Subcutaneous abdominal adipose tissue (tissue), 5 donors: ENCODE results near the gene SIM1.

Experiments
- H3K27ac ChIP-seq: one replicate; pipeline ENCODE4 v1.7.0; 2013; ENCODE audit warnings: low read depth, mild to moderate bottlenecking, inconsistent platforms, low read length, moderate library complexity
- H3K27me3 ChIP-seq, 5 donors: one replicate each; pipeline ENCODE4 v1.7.0; 2013; ENCODE audit warnings: low read length in 5 of 5, inconsistent platforms in 1 of 5; ENCODE audit not compliant: control insufficient read depth in 5 of 5, insufficient read depth in 4 of 5
- H3K36me3 ChIP-seq, 5 donors: one replicate each; pipeline ENCODE4 v1.7.0; 2013; ENCODE audit warnings: low read length in 5 of 5; ENCODE audit not compliant: control insufficient read depth in 5 of 5, insufficient read depth in 5 of 5
- H3K4me1 ChIP-seq, 5 donors: one replicate each; pipeline ENCODE4 v1.7.0; 2013; ENCODE audit warnings: low read length in 5 of 5, mild to moderate bottlenecking in 3 of 5, moderate library complexity in 1 of 5; ENCODE audit not compliant: control insufficient read depth in 5 of 5, insufficient read depth in 5 of 5
- H3K4me3 ChIP-seq, 5 donors: one replicate each; pipeline ENCODE4 v1.7.0; 2013; ENCODE audit warnings: low read length in 5 of 5, low read depth in 1 of 5
- H3K9ac ChIP-seq, 5 donors: one replicate each; pipeline ENCODE4 v1.7.0; 2013; ENCODE audit warnings: low read length in 5 of 5, mild to moderate bottlenecking in 4 of 5, moderate library complexity in 3 of 5
- H3K9me3 ChIP-seq, 5 donors: one replicate each; pipeline ENCODE4 v1.7.0; 2013; ENCODE audit warnings: low read length in 5 of 5; ENCODE audit not compliant: control insufficient read depth in 5 of 5
- donor health status: healthy.
- donor health status: healthy.
- donor health status: healthy.
- donor health status: healthy.
- donor health status: healthy.

Gene SIM1

GRCh38 chr6:100426744-100427338 is 37.9 kb downstream of the SIM1 start:
- Histone ChIP-seq H3K9me3 (no peaks in the 10 kb centered on the region), H3K4me1 (no peaks in the 10 kb centered on the region), H3K27ac (no peak overlapping the region), H3K9ac (no peak overlapping the region), H3K4me3 (no peak overlapping the region), H3K27me3 (no peaks in the 10 kb centered on the region), H3K36me3 (peaks cover 0 to under 1% (median 0%) of the 10 kb centered on the region in 5 donors)

DNA sequence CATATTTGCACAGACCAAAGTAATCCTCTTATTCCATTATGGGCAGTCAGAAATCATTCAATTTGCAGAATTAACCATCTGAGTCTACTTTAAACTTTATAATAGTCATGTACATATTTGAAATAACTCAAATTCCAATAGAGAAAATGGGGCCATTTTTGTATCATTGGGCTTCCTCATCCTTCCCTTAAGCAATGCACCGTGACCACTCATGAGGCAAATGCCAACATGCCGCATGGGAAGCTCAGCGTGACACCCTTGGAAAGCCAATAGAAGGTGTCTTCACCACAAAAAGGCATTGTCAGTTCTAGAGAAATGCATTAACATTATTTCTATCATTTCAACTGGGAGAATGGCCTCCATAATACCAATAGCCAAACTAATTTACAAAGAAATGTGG is 38.5 kb downstream of the SIM1 start:
- no peaks in the 10 kb centered on the region for H3K36me3 ChIP-seq
- H3K27me3 ChIP-seq = no peaks in the 10 kb centered on the region
- no peaks in the 10 kb centered on the region for H3K4me1 ChIP-seq
- H3K9ac ChIP-seq = no peak overlapping the region
- no peak overlapping the region for H3K27ac ChIP-seq
- no peak overlapping the region for H3K4me3 ChIP-seq
- no peaks in the 10 kb centered on the region for H3K9me3 ChIP-seq

DNA sequence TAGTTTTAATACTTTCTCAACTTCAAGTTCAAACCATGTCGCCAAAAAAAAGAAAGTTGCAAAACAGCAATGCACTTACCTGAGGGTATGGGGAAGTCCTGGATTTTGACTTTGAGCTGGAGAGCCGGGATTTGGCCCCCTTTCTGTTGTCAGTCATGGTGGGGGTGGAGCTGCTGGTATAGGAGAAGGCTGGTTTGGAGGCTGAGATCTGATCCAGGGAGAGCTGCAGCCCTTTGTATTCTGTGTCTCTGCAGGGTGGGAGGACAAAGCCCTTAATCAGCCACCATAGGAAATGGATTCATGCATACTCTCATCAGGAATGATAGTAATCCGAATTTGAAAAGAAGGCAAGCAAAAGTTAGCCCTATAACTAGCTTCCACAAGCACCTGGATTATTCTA is 44.0 kb downstream of the SIM1 start:
- Histone ChIP-seq H3K36me3 (peaks cover 0 to 3% (median 0%) of the 10 kb centered on the region in 5 donors), H3K27ac (no peak overlapping the region), H3K4me1 (no peaks in the 10 kb centered on the region), H3K9me3 (no peaks in the 10 kb centered on the region), H3K27me3 (no peaks in the 10 kb centered on the region), H3K4me3 (no peak overlapping the region), H3K9ac (no peak overlapping the region)

GRCh38 chr6:100417036-100417435 is 47.7 kb downstream of the SIM1 start:
- no peak overlapping the region for H3K27ac ChIP-seq
- H3K36me3 ChIP-seq = peaks cover 0 to 3% (median 0%) of the 10 kb centered on the region in 5 donors
- H3K4me3 ChIP-seq = no peak overlapping the region
- H3K9me3 ChIP-seq = no peaks in the 10 kb centered on the region
- no peaks in the 10 kb centered on the region for H3K27me3 ChIP-seq
- peaks cover 0 to 8% (median 0%) of the 10 kb centered on the region in 5 donors for H3K4me1 ChIP-seq
- H3K9ac ChIP-seq = no peak overlapping the region

- no peaks in the 10 kb centered on the region for H3K9me3 ChIP-seq
- H3K9ac ChIP-seq = no peak overlapping the region
- peaks cover 0 to 8% (median 0%) of the 10 kb centered on the region in 5 donors for H3K4me1 ChIP-seq
- peak overlapping the region; percentile 27 for H3K27ac ChIP-seq
- no peaks in the 10 kb centered on the region for H3K27me3 ChIP-seq
- H3K36me3 ChIP-seq = peaks cover 0 to 3% (median 2%) of the 10 kb centered on the region in 5 donors
- no peak overlapping the region for H3K4me3 ChIP-seq
Measured at GRCh38 chr6:100415768-100416167, 49.0 kb downstream of the SIM1 start.

GRCh38 chr6:100412872-100413271 is 51.8 kb downstream of the SIM1 start:
- peaks cover 0 to 8% (median 0%) of the 10 kb centered on the region in 5 donors for H3K4me1 ChIP-seq
- H3K4me3 ChIP-seq = no peak overlapping the region
- H3K9me3 ChIP-seq = no peaks in the 10 kb centered on the region
- H3K9ac ChIP-seq = no peak overlapping the region
- H3K36me3 ChIP-seq = peaks cover 0 to 3% (median 0%) of the 10 kb centered on the region in 5 donors
- H3K27me3 ChIP-seq = no peaks in the 10 kb centered on the region
- H3K27ac ChIP-seq = no peak overlapping the region

- H3K4me3 ChIP-seq = no peak overlapping the region
- H3K9me3 ChIP-seq = no peaks in the 10 kb centered on the region
- peaks cover 0 to 4% (median 0%) of the 10 kb centered on the region in 5 donors for H3K36me3 ChIP-seq
- no peak overlapping the region for H3K9ac ChIP-seq
- H3K27ac ChIP-seq = no peak overlapping the region
- H3K4me1 ChIP-seq = no peaks in the 10 kb centered on the region
- no peaks in the 10 kb centered on the region for H3K27me3 ChIP-seq
Measured at GRCh38 chr6:100404051-100404450, 60.7 kb downstream of the SIM1 start.

- Histone ChIP-seq H3K9me3 (no peaks in the 10 kb centered on the region), H3K27ac (no peak overlapping the region), H3K4me1 (peaks cover 0 to 2% (median 0%) of the 10 kb centered on the region in 5 donors), H3K9ac (no peak overlapping the region), H3K4me3 (no peak overlapping the region), H3K27me3 (peaks cover 0 to 3% (median 0%) of the 10 kb centered on the region in 5 donors), H3K36me3 (peaks cover 0 to 14% (median 9%) of the 10 kb centered on the region in 5 donors)
Measured at GRCh38 chr6:100393493-100393892, 71.2 kb downstream of the SIM1 start.

DNA sequence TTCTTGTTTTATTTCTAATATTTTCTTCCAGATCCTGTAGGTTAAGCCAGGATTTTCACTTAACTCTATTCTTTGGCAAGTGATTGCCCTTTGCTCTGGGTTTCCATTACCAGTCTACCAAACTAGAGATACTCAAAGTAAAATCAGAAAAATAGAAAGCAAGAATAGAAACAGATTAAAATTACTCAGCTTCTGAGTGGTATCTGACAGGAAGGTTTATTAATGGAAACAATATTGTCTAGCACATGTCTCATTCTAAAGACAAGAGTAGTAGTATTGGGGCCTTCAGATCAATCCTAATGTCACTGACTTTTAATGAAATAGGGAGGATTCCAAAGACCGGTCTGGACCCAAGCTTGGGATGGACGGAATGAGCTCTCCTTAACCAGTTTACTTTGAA is 72.3 kb downstream of the SIM1 start:
- Histone ChIP-seq H3K27ac (no peak overlapping the region), H3K9ac (no peak overlapping the region), H3K9me3 (no peaks in the 10 kb centered on the region), H3K4me1 (peaks cover 0 to 2% (median 0%) of the 10 kb centered on the region in 5 donors), H3K36me3 (peaks cover 0 to 14% (median 9%) of the 10 kb centered on the region in 5 donors), H3K4me3 (no peak overlapping the region), H3K27me3 (peaks cover 0 to 3% (median 0%) of the 10 kb centered on the region in 5 donors)

DNA sequence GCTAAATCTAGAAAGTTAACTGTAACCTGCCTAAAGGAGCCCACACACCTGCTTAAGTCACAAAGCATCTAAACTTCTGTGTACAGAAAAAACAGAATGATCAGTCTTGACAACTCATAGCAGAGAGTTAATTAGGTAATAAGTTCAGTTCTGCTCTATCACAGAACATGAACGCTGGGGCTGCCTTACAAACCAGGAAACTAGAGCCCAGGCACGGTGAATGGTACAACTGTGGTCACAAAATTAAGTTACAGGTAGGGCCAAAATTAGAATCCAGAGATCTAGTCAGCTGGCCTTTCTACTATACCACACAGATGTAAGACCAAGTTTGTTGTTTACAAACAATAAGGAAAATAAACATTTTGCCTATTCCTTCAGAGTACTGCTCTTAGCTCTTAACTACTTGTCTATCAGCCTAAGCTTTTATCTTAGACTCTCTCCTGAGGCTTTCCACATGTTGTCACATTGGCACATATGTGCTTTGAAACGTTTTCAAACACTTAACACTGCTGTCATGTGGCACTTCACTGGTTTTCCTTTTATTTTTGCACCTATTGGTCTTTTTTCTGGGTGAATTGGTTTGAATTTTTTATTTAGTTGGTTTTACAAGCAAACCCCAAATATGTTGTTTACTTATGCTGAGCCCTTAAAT is 75.7 kb downstream of the SIM1 start:
- no peak overlapping the region for H3K4me3 ChIP-seq
- H3K36me3 ChIP-seq = peaks cover 0 to 14% (median 9%) of the 10 kb centered on the region in 5 donors
- no peaks in the 10 kb centered on the region for H3K9me3 ChIP-seq
- H3K27me3 ChIP-seq = peaks cover 0 to 3% (median 0%) of the 10 kb centered on the region in 5 donors
- peaks cover 0 to 2% (median 0%) of the 10 kb centered on the region in 5 donors for H3K4me1 ChIP-seq
- no peak overlapping the region for H3K27ac ChIP-seq
- no peak overlapping the region for H3K9ac ChIP-seq
